GM18502 (cell line): ENCODE results near the gene IQCE.

Experiments used
- ATAC-seq: cut with Tn5 transposase; IDR thresholded peaks from one replicate; pipeline ENCODE4 v1.9.1; 2021; ENCODE audit warnings: mild to moderate bottlenecking; ENCODE audit not compliant: unreplicated experiment, poor library complexity

IQCE gene

DNA sequence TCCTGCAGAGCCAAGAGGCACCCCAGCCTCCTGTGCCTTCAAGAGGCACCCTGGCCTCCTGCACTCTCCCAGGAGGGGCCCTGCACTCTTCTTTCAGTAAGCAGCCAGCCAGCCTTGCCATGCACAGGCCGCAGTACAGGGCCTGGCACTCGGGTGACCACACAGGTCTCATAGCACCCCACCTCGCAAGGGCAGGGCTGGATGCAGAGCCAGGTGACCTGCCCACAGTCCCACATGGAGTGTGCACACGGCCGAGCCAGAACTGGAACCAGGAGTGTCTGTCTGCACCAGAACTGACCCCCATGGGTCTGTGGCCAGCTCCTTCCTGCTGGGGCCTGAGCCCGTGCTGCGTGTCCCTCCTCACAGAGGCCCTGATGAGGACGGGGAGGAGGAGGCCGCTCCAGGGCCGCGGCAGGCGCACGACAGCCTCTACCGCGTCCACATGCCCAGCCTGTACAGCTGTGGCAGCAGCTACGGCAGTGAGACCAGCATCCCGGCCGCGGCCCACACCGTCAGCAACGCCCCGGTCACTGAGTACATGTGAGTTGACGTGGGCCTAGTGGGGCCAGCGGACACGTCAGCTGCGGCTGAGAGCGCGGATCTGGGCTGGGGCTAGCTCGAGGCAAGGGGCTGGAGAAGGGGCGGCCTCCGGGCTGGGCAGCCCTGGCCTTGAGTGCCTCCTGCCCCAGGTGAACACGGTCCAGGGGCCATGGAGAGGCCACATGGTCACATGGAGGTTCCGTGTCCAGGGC lies 99.3 kb downstream of the IQCE start:
- ATAC-seq, result no peak

DNA sequence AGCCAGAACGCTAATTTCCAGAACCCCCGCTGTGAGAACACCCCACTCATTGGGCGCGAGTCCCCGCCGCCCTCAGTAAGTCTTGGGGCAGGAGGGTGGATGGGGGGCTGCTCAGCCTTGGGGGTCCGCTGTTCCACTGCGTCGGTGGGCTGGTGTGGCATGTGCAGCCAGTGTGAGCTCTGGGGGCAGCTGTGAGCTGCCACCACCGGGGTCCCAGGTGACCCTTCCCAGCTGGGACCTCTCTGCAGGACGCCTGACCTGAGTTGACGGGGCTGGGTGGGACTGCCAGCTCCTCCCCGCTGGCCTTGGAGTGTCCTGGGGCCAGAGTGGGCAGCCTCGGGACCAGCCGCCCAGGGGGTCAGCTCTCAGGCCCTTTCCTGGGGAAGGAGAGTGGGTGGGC lies 100.2 kb downstream of the IQCE start:
- ATAC-seq, result no peak

DNA sequence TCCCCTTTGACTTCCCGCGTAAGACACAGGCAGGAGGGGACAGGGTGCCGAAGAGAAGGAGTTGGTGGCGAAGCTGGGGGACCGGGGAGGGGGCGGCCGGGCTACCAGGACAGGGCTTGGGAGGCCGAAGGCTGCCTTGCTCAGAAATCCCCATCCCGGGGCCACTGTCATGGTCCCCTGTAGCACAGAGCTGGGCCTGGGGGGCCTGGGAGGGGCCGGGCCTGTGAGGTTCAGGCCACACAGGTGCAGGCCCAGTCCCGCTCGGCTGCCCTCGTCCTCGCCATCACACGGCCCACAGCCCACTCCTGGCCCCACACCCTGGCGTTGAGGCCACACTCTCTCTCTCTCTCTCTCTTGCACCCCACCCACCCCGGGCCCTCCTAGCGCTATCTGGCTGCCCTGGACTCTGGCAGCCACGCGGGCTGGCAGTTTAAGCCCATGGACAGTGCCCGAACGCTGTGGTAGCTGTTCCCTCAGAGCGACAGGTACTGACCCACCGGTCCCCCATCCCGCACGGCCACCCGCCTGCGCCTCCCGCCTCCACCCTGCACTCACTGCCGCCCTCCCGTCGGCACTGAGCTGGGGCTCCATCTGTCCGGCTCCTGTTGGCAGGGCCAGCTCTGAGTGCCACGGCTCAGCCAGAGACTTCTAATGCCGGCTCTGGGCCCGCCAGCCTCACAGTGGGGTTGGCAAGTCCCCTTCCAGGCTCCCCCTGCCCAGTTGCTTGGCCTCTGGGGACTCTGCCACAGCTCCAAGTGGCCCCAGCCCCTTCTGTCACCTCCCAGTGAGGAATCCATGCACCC lies 101.0 kb downstream of the IQCE start:
- no peak for ATAC-seq

DNA sequence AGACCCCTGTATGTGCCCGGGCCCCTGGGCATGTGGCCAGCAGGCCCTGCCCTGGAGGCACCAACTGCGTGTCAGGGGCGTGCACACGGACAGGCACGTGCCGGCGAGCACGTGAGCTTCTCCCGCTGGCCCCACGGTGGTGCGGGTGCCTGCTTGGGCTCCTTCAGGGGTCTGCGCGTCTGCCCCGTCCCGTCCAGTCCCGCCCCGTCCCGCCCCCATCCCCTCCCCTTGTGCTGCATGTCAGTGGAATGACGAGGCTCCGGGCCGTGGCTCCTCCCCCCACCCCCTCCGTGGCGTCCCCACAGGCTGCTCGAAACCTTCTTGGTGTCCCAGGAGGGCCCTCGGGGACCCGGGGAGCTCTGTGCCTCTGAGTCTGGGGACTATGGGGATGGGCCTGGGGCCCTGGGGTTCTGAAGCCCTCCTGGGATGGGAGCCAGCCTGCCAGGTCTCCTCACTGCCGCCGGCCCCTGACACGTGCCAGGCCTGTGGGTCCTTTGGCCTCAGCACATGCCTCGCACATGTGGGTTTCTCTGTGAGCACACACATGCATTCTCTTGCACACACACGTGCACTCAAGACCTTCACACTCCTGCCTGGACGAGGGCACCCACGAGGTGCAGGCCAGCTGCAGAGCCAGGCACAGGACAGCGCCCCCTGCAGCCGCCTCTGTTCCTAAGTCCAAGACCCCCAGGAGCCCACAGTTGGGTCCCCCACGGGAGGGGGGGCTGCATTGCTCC lies 101.7 kb downstream of the IQCE start:
- no peak for ATAC-seq

- ATAC-seq, result no peak
Observed at GRCh38 chr7:2661096-2661449, 102.3 kb downstream of the IQCE start.

GRCh38 chr7:2661602-2662272 lies 103.0 kb downstream of the IQCE start:
- ATAC-seq, result no peak

- no peak for ATAC-seq
Observed at GRCh38 chr7:2662273-2663120, 103.7 kb downstream of the IQCE start.

DNA sequence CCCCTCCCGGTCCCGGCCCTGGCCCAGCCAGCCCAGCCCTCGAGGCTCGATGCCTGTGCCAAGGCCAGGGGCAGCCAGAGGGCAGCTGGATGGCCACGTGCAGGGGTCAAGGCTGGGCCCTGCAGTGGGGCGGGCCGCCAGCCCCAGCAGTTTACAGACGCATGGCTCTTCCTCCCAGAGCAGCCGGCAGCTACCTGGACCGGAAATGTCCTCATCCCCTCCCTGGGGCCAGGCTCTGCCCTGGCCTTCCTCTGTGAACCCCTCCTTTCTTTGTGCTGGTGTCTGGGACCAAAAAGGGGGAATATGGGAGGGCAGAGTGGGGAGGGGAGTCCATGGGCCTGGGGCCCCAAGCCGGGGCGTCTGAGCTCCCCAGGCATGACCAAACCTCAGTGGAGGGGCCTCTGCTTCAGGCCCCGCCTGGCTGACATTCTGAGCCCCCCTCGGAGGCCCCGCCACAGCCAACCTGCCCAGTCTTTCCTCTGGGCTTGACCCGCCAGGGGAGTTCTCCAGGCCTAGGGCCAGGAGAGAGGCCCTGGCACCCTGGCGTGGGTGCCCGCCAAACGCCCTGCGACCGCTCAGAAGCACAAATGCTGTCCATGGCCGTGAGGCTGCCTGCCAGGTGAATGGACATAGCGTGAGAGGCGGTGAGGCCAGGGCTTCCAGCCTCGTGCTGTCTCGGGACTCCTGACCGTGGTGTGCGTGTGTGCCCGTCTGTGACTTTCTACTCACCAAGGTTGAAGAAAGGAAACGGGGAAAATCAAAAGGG lies 104.5 kb downstream of the IQCE start:
- ATAC-seq, result no peak

DNA sequence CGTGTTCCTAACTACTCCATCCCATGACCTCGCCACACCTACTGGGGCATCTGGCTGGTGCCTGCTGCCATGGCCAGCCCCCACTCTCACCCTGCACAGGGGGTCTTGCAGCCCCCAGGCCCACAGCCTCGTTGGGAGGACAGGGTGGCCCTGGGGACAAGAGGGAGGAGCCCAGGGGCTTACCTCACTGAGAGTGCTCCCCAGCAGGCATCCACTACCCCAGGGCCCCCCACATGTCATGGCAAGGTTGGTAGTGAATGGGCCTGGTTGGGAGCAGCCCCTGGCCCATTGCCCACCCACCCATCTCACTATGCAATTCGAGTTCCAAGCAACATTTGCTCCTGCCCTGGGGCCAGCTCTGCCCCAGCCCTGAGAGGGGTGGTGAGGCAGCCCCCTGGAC lies 105.2 kb downstream of the IQCE start:
- ATAC-seq, result no peak
